Skin of body (tissue), 2 donors: ENCODE data around the gene LCORL. TPM values are rescaled to one million over a fixed set of nuclear protein-coding genes. Genes with fewer than 3 reads are reported as not detected.
"Not testable (repeated sequence)": the region's sequence is repeated elsewhere in the genome, so short reads cannot be mapped to it uniquely, and the experiment has no call there.

ENCODE experiments used
- DNase-seq: peaks from one replicate; lab custom pipeline; 2025; lab: John Stamatoyannopoulos, UW
- total RNA-seq: library from RNA; depleted of rRNA; stranded (reverse); fragments of >200 nt; gene quantifications from one replicate; pipeline ENCODE4 v1.2.3, GENCODE V29; 2014

LCORL gene
- total RNA-seq, 1 donor from 2014 or later = 21.2 TPM

- DNase-seq = no peak
Observed at GRCh38 chr4:17859793-17860406, 161.7 kb downstream of the LCORL start.

DNA sequence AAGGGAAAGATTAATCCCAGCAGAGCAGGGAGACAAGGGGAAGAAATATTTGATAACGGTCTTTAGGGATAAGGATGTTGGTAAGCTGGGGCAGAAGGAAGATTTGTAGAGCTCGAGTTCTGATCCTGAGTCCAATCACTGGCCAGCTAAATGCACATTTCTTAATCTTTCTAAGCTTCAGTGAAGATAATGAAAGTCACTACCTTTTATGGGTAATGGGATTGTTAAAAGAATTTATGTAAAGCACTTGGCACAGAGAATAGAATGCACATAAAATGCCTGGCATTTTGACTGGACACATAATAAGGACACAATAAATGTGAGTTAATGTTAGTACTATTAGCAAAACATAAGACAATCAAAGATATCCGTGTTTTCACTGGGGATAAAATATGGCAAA is 167.5 kb downstream of the LCORL start:
- no peak for DNase-seq

GRCh38 chr4:17851959-17852358 is 169.6 kb downstream of the LCORL start:
- DNase-seq = no peak

DNA sequence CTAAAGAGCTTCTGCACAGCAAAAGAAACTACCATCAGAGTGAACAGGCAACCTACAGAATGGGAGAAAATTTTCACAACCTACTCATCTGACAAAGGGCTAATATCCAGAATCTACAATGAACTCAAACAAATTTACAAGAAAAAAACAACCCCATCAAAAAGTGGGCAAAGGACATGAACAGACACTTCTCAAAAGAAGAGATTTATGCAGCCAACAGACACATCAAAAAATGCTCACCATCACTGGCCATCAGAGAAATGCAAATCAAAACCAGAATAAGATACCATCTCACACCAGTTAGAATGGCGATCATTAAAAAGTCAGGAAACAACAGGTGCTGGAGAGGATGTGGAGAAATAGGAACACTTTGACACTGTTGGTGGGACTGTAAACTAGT is 171.3 kb downstream of the LCORL start:
- DNase-seq = not testable (repeated sequence)

- no peak for DNase-seq
Observed at GRCh38 chr4:17846266-17846665, 175.3 kb downstream of the LCORL start.

- DNase-seq = no peak
Observed at GRCh38 chr4:17823871-17824669, 197.5 kb downstream of the LCORL start.

DNA sequence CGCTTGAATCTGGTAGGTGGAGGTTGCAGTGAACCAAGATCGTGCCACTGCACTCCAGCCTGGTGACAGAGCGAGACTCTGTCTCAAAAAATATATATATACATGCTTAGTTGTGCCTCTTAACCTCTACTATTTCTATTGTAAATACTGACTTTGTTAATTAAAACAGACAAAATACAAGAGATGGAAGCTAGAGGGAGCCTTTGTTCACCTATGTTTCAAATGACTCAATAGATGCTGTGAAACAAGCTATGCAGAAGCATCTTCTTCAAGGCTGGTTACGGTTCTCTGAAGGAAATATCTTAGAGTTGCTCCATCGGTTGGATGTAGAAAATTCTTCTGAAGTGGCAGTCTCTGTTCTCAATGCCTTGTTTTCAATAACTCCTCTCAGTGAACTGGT is 204.5 kb downstream of the LCORL start:
- DNase-seq = peak; percentile 46

DNA sequence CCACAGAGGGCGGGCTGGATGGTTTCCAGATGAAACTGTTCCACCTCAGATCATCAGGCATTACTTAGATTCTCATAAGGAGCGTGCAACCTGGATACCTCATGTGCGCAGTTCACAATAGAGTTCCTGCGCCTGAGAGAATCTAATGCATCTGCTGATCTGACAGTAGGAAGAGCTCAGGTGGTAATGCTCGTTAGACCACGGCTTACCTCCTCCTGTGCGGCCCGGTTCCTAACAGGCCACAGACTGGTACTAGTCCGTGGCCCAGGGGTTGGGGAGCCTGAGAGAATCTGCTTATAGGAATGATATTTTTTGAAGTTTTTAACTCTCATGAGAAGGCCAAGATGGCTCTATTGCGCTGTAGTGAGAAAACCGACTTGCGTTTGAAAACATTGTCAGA is 205.4 kb downstream of the LCORL start:
- no peak for DNase-seq

DNA sequence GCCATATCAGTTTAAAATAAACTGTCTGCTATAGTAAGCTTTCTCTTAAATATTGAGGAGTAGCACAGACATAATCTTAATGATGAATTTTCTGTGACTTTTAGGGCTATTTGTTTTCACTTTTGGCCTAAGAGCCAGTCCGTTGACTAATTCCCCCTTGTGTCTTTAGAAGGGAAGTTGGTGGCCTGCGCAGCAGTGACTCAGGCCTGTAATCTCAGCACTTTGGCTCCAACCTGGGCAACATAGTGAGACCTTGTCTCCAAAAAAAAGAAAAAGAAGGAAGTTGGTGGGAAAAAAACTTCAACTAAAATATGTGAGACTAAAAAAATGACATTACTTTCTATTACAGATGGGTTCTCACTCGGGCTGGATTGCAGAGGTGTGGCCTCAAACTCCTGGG is 207.4 kb downstream of the LCORL start:
- DNase-seq = no peak

- DNase-seq = no peak
Observed at GRCh38 chr4:17812801-17813200, 208.8 kb downstream of the LCORL start.

GRCh38 chr4:17812125-17812524 is 209.4 kb downstream of the LCORL start:
- no peak for DNase-seq

GRCh38 chr4:17811078-17811603 is 210.4 kb downstream of the LCORL start:
- no peak for DNase-seq

GRCh38 chr4:17810260-17811077 is 211.1 kb downstream of the LCORL start, which contains the start of the genes DCAF16 and NCAPG:
DCAF16 (minus strand) TSS chr4:17810757; CDS start chr4:17804141, 6,616 bp downstream.
NCAPG (plus strand) TSS chr4:17810979; CDS start chr4:17811078, 99 bp downstream.
- DNase-seq = peak; percentile 99

- no peak for DNase-seq
Observed at GRCh38 chr4:17809667-17810066, 211.9 kb downstream of the LCORL start.

GRCh38 chr4:17807446-17807845 is 214.1 kb downstream of the LCORL start:
- DNase-seq = no peak

GRCh38 chr4:17805580-17806155 is 215.9 kb downstream of the LCORL start:
- DNase-seq = no peak

DNA sequence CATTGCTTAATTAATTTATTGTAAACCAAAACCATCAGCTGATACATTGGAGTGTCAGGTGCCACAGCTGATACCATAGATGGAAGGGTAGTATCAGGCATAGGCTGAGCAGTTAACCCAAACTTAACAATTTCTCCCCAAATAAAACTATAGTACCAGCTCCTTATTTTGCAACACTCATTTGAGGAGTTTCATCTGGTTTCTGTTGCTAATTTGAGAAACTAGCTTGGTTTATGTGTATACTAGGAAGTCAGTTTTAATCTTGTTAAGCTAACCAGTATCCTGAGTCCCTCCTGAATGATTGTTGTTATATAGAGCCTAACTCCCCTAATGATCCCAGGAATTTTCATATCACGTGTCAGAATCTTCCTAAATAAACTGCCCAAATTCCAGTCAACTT is 223.7 kb downstream of the LCORL start:
- DNase-seq = no peak

DNA sequence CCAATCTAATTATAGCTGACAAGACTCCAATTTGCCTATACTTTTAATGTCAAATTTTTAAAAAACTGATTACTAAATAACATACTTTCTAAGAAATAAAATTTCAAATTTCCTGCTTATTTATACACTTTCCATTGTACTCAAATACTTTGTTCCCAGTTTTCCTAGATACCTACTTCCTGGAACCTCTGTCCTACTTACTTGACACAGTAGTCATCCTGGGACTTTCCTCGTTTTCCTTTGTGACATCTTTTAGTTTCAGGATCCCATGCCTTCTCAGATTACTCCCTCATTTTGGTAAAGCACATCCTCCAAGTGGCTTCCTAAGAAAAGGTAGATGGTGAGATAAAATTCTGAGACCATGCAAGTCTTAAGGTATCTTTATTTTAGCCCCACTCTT is 226.8 kb downstream of the LCORL start:
- DNase-seq = no peak
